ENCODE measurements around the gene CTAG1B.
"Not testable (repeated sequence)": the region's sequence is repeated elsewhere in the genome, so short reads cannot be mapped to it uniquely, and the experiment has no call there.

CTAG1B gene

DNA sequence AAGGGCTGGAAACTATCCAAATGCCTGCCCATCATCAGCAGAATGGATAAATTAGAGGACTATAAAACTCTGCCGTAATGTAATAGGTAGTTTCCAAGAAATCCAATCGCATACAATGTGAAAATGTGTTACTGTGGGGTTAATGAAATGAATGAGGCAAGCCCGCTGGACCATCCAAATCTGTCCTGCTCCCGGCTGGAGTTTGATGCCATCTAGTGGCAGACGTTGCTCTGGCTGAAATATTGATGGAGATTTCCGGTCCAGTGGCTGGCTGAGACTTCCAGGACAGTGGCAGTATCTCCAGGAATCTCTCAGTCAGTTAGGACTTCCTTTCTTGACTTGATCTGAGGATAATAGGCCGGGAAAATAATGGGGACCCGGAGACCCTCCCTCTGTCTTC lies 36.1 kb downstream of the CTAG1B start:
- DNase-seq, result not testable (repeated sequence)

DNA sequence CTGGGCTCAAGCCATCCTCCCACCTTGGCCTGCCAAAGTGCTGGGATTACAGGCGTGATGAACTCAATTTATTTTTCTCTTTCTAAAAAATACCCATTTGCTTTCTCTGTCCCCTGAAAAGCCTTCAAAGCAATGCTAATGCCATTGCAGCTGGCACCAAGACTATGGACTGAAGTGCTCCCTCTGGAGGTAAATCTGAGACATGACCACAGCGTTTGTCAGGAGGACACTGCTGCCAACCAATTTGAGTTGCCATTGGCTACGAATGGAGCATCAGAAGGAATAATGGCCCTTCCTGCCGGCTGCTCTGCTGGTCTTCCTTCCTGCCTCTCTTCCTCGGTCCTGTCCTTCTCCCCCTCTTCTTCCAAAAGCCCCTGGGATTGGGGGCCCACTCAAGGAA lies 44.0 kb downstream of the CTAG1B start:
- not testable (repeated sequence) for DNase-seq

DNA sequence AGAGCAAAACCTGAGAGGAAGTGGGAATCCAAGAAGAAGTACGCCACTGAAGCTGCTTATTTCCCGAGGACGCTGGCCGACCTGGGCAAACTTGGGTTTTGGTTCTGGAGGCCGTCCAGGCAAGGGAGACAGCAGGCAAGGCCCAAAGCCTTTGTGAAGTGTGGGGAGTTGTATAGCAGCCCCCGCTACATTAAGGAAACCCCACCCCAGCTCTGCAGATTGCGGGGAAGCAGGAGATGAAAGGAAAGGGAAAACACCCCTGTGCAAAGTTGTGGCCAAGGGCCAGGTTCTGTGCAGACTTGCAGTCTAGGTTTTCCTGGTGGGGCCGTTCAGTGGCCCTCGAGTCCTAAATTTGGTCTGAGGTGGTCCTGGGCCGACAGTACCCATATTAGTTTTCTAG lies 46.0 kb downstream of the CTAG1B start:
- DNase-seq, result not testable (repeated sequence)

DNA sequence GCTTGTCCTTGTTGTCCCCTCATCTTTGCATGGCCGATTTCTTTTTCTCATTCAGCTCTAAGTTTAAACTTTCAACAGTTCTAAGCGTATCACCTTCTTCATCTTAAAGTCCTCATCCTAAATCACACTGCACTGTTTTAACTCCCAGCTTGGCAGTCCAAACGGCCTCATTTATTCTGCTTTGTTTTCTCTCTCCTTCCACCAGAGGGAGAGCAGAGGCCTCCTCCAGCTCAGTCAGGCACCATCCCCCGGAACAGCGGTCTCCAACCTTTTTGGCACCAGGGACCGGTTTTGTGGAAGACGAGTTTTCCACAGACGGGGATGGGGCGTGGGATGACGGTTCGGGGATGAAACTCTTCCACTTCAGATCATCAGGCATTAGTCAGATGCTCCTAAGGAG lies 48.7 kb downstream of the CTAG1B start:
- DNase-seq, result not testable (repeated sequence)
